ENCODE measurements around the gene LRCOL1. TPM values are rescaled to one million over a fixed set of nuclear protein-coding genes. Genes with fewer than 3 reads are reported as not detected.

The LRCOL1 gene
- total and polyA plus RNA-seq, 8 donors: 0.60 TPM; not detected in 7

GRCh38 chr12:132563911-132564310, 46.5 kb downstream of the LRCOL1 start:
- WGBS, 5 donors: 93 to 95% (median 94%) methylated on average over 20 of the region's 20 CpGs
- intact Hi-C loops (cut with DNase I; ENCODE audit: low total_unique reads): no loop called here
- no peaks in the 10 kb centered on the region for H3K9me3 ChIP-seq
- no peak for DNase-seq
- TF ChIP-seq EP300 (IDR thresholded peaks at IDR 0.05) (no peak), POLR2AphosphoS5 (IDR thresholded peaks at IDR 0.05) (no peak), CTCF (IDR thresholded peaks at IDR 0.05) (no peak), POLR2A (IDR thresholded peaks at IDR 0.05) (no peak)
- H3K27ac ChIP-seq: no peak overlapping the region
- peaks cover 0 to 20% (median 0%) of the 10 kb centered on the region in 3 donors for H3K27me3 ChIP-seq
- H3K4me1 ChIP-seq: peaks cover 21 to 31% (median 27%) of the 10 kb centered on the region in 4 donors
- no peak overlapping the region for H3K4me3 ChIP-seq
- H3K36me3 ChIP-seq: peaks cover 0 to 37% (median 29%) of the 10 kb centered on the region in 4 donors

DNA sequence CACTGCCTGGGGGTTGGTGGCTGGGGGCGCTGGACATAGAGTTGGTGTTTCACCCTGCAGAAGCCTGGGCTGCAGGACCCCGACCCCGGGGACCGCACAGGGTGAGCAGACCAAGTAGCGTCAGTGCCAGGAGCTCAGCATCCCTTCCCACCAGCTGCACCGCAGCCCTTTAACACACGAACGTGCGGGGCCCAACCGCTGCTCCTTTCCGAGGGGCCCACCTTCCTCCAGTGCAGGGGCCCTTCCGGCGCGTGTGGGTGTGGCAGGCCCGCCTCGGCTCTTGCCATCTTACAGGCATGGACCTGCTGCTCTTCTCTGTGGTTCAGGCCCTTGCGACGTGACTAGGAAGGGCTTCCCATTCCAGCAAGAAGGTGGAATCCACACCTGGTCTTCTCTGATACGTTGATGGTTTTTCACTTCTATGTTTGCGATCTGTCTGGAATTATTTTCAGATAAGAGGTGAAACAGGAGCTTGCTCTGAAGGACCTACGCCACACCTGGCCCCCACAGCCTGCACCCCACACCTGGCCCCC, 47.8 kb downstream of the LRCOL1 start:
- no peak for DNase-seq
- peaks cover 0 to 21% (median 0%) of the 10 kb centered on the region in 3 donors for H3K27me3 ChIP-seq
- intact Hi-C loops (cut with DNase I; ENCODE audit: low total_unique reads): no loop called here
- H3K9me3 ChIP-seq: no peaks in the 10 kb centered on the region
- no peak overlapping the region for H3K4me3 ChIP-seq
- peaks cover 21 to 36% (median 31%) of the 10 kb centered on the region in 4 donors for H3K4me1 ChIP-seq
- TF ChIP-seq CTCF (IDR thresholded peaks at IDR 0.05): no peak
- TF ChIP-seq EP300 (IDR thresholded peaks at IDR 0.05): no peak
- no peak for TF ChIP-seq POLR2A (IDR thresholded peaks at IDR 0.05)
- no peak for TF ChIP-seq POLR2AphosphoS5 (IDR thresholded peaks at IDR 0.05)
- WGBS, 5 donors: 41 to 77% (median 68%) methylated on average over 14 to 21 of the region's 21 CpGs
- peaks cover 0 to 25% (median 22%) of the 10 kb centered on the region in 4 donors for H3K36me3 ChIP-seq
- H3K27ac ChIP-seq: no peak overlapping the region

- peak; percentile 36 to 75 for DNase-seq
- peaks cover 0 to 21% (median 0%) of the 10 kb centered on the region in 3 donors for H3K27me3 ChIP-seq
These were observed 48.8 kb downstream of the LRCOL1 start for GRCh38 chr12:132561427-132562156.

More at GRCh38 chr12:132561427-132562156, 48.8 kb downstream of the LRCOL1 start:
- Histone ChIP-seq H3K4me3 (peak overlapping the region in 2 of 4 donors; percentile 67 to 89), H3K4me1 (peaks cover 21 to 36% (median 31%) of the 10 kb centered on the region in 4 donors), H3K36me3 (peaks cover 0 to 15% (median 14%) of the 10 kb centered on the region in 4 donors), H3K9me3 (no peaks in the 10 kb centered on the region), H3K27ac (no peak overlapping the region)
- intact Hi-C loops (cut with DNase I; ENCODE audit: low total_unique reads): no loop called here
- 47 to 73% (median 63%) methylated on average over 17 to 21 of the region's 21 CpGs for WGBS, 5 donors
- TF ChIP-seq EP300 (IDR thresholded peaks at IDR 0.05) (no peak), POLR2AphosphoS5 (IDR thresholded peaks at IDR 0.05) (no peak), CTCF (IDR thresholded peaks at IDR 0.05) (no peak), POLR2A (IDR thresholded peaks at IDR 0.05) (no peak)

Measured in stomach (tissue), 9 donors.